Stimulated activated CD8-positive, alpha-beta memory T cell treated with anti-CD3 and anti-CD28 coated beads, Interleukin-4, amount 100 ng/mL, for 48 hours (primary cell): ENCODE results near the gene THAP4.
"Not testable (repeated sequence)": the region's sequence is repeated elsewhere in the genome, so short reads cannot be mapped to it uniquely, and the experiment has no call there.

Source experiments
- DNase-seq: peaks from one replicate; pipeline ENCODE4 v3.0.0-alpha.2; 2020

THAP4 gene

GRCh38 chr2:241577413-241578122 is 59.4 kb downstream of the THAP4 start:
- DNase-seq = no peak

- DNase-seq = no peak
These were observed 60.7 kb downstream of the THAP4 start for GRCh38 chr2:241576293-241576654.

GRCh38 chr2:241575624-241576292 is 61.2 kb downstream of the THAP4 start:
- no peak for DNase-seq

GRCh38 chr2:241574911-241575623 is 61.9 kb downstream of the THAP4 start:
- no peak for DNase-seq

- no peak for DNase-seq
These were observed 63.2 kb downstream of the THAP4 start for GRCh38 chr2:241573741-241574140.

- DNase-seq = not testable (repeated sequence)
These were observed 63.9 kb downstream of the THAP4 start for GRCh38 chr2:241572915-241573651.

GRCh38 chr2:241571821-241572620 is 64.9 kb downstream of the THAP4 start:
- no peak for DNase-seq

- DNase-seq = no peak
These were observed 65.9 kb downstream of the THAP4 start for GRCh38 chr2:241570961-241571581.

GRCh38 chr2:241569831-241570281 is 67.1 kb downstream of the THAP4 start:
- no peak for DNase-seq

GRCh38 chr2:241568726-241569125 is 68.2 kb downstream of the THAP4 start:
- DNase-seq = no peak

- no peak for DNase-seq
These were observed 69.2 kb downstream of the THAP4 start for GRCh38 chr2:241567776-241568175.

- not testable (repeated sequence) for DNase-seq
These were observed 69.7 kb downstream of the THAP4 start for GRCh38 chr2:241567266-241567665.

GRCh38 chr2:241566468-241566867 is 70.5 kb downstream of the THAP4 start:
- DNase-seq = no peak

GRCh38 chr2:241566021-241566420 is 70.9 kb downstream of the THAP4 start:
- DNase-seq = not testable (repeated sequence)

- DNase-seq = no peak
These were observed 71.5 kb downstream of the THAP4 start for GRCh38 chr2:241565411-241565810.

- DNase-seq = no peak
These were observed 72.2 kb downstream of the THAP4 start for GRCh38 chr2:241564596-241565410.

GRCh38 chr2:241563981-241564595 is 72.9 kb downstream of the THAP4 start:
- DNase-seq = no peak

GRCh38 chr2:241563571-241563980 is 73.4 kb downstream of the THAP4 start:
- no peak for DNase-seq

- no peak for DNase-seq
These were observed 73.9 kb downstream of the THAP4 start for GRCh38 chr2:241563031-241563507.

GRCh38 chr2:241562269-241562891 is 74.6 kb downstream of the THAP4 start:
- no peak for DNase-seq
